Stomach (tissue), 4 donors: ENCODE data around the gene PLA2G1B.

ENCODE experiments used
- POLR2A ChIP-seq, 4 donors: fragments of 450-650 bp; IDR thresholded peaks; one replicate each; pipeline ENCODE4 v1.6.1; 2016; ENCODE audit warnings: antibody characterized with exemption in 4 of 4, control low read depth in 2 of 4, mild to moderate bottlenecking in 1 of 4, moderate library complexity in 1 of 4
- TF ChIP-seq, protein P1 (sequence below), 7 experiments: fragments of 450-650 bp in 4 of 7; fragments of 200-600 bp in 3 of 7; sonication (generic) in 3 of 7; IDR thresholded peaks; one replicate each; pipeline ENCODE4 v1.5.1; 2016 to 2019; ENCODE audit warnings: antibody characterized with exemption in 7 of 7, control low read depth in 2 of 7, mild to moderate bottlenecking in 1 of 7

DNA sequence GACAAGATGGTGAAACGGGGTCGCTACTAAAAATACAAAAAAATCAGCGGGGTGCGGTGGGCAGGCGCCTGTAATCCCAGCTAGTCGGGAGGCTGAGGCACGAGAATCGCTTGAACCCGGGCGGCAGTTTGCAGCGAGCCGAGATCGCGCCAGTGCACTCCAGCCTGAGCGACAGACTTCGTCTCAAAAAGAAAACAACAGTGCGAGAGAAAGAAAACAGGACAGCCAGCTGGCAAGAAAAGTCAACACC, 35.2 kb downstream of the PLA2G1B start:
- TF ChIP-seq, protein P1, sequence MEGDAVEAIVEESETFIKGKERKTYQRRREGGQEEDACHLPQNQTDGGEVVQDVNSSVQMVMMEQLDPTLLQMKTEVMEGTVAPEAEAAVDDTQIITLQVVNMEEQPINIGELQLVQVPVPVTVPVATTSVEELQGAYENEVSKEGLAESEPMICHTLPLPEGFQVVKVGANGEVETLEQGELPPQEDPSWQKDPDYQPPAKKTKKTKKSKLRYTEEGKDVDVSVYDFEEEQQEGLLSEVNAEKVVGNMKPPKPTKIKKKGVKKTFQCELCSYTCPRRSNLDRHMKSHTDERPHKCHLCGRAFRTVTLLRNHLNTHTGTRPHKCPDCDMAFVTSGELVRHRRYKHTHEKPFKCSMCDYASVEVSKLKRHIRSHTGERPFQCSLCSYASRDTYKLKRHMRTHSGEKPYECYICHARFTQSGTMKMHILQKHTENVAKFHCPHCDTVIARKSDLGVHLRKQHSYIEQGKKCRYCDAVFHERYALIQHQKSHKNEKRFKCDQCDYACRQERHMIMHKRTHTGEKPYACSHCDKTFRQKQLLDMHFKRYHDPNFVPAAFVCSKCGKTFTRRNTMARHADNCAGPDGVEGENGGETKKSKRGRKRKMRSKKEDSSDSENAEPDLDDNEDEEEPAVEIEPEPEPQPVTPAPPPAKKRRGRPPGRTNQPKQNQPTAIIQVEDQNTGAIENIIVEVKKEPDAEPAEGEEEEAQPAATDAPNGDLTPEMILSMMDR (IDR thresholded peaks at IDR 0.05) = no peak
- TF ChIP-seq POLR2A (IDR thresholded peaks at IDR 0.05) = no peak
